HepG2 (cell line): ENCODE data around the gene UBAC1. TPM values are rescaled to one million over a fixed set of nuclear protein-coding genes. Genes with fewer than 3 reads are reported as not detected.

Experiments used
- ATAD3A ChIP-seq: sonication (generic); formaldehyde crosslinking; IDR thresholded peaks from 2 replicates; pipeline ENCODE4 v1.4.0; 2020; ENCODE audit warnings: missing genetic modification reagents
- DMAP1 ChIP-seq: IDR thresholded peaks from 2 replicates; pipeline ENCODE4 v1.6.1; 2016
- EP300 ChIP-seq, 3 experiments: sonication (generic) in 1 of 3; formaldehyde crosslinking in 1 of 3; IDR thresholded peaks; 2 replicates each; pipeline versions ENCODE4 v1.5.1 to v1.6.1; 2011 to 2020; ENCODE audit warnings: low read depth in 2 of 3, low read length in 2 of 3, borderline replicate concordance in 1 of 3, improper control_type of control experiment in 1 of 3, mild to moderate bottlenecking in 1 of 3, missing genetic modification reagents in 1 of 3, moderate library complexity in 1 of 3
- KLF13 ChIP-seq: sonication (generic); formaldehyde crosslinking; IDR thresholded peaks from 2 replicates; pipeline ENCODE4 v1.4.0; 2020; ENCODE audit warnings: mild to moderate bottlenecking, missing genetic modification reagents
- MED13 ChIP-seq: sonication (generic); formaldehyde crosslinking; IDR thresholded peaks from 2 replicates; pipeline ENCODE4 v1.5.0; 2020; ENCODE audit warnings: missing genetic modification reagents
- NR1H2 ChIP-seq: sonication (generic); formaldehyde crosslinking; IDR thresholded peaks from 2 replicates; pipeline ENCODE4 v1.8.1; 2022; ENCODE audit warnings: low read depth, missing genetic modification reagents, borderline replicate concordance
- RXRB ChIP-seq: IDR thresholded peaks from 2 replicates; pipeline ENCODE4 v1.6.1; 2016; ENCODE audit warnings: borderline replicate concordance, missing genetic modification reagents, missing compliant biosample characterization
- ZNF326 ChIP-seq: sonication (generic); formaldehyde crosslinking; IDR thresholded peaks from 2 replicates; pipeline ENCODE4 v1.4.0; 2020; ENCODE audit warnings: missing genetic modification reagents, borderline replicate concordance
- ZNF713 ChIP-seq: sonication (generic); formaldehyde crosslinking; IDR thresholded peaks from 2 replicates; pipeline ENCODE4 v1.4.0; 2020; ENCODE audit warnings: mild to moderate bottlenecking, missing genetic modification reagents
- ZSCAN29 ChIP-seq: sonication (generic); formaldehyde crosslinking; conservative IDR thresholded peaks from 2 replicates; pipeline ENCODE4 v1.4.0; 2020; ENCODE audit warnings: mild to moderate bottlenecking, missing genetic modification reagents
- polyA plus RNA-seq, 8 experiments: library from polyadenylated mRNA; depleted of rRNA in 3 of 8; stranded (reverse) in 7 of 8; unstranded in 1 of 8; fragments of >200 nt; fragmentation: Illumina TruSeq in 4 of 8; extraction: Trizol in 4 of 8; gene quantifications; 2 replicates each; pipeline versions ENCODE4 v1.2.1 to v1.2.3, GENCODE V29; 2011 to 2016; ENCODE audit warnings: low read depth in 4 of 8, missing spikeins in 1 of 8, mixed read lengths in 1 of 8; ENCODE audit not compliant: insufficient read depth in 1 of 8
- total RNA-seq, 5 experiments: library from RNA; depleted of rRNA; stranded (reverse); fragments of >200 nt; fragmentation: Illumina TruSeq; extraction: Trizol; gene quantifications; 2 replicates each; pipeline ENCODE4 v1.2.3, GENCODE V29; 2016; ENCODE audit warnings: low read depth in 1 of 5
- TF ChIP-seq, protein P1 (sequence below): sonication (generic); formaldehyde crosslinking; IDR thresholded peaks from 2 replicates; pipeline ENCODE4 v1.4.0; 2020; ENCODE audit warnings: missing genetic modification reagents
- TF ChIP-seq, protein P2 (sequence below): sonication (generic); formaldehyde crosslinking; IDR thresholded peaks from 2 replicates; pipeline ENCODE4 v1.4.0; 2020; ENCODE audit warnings: missing genetic modification reagents, mild to moderate bottlenecking, borderline replicate concordance
- TF ChIP-seq, protein P3 (sequence below): sonication (generic); formaldehyde crosslinking; IDR thresholded peaks from 2 replicates; pipeline ENCODE4 v1.4.0; 2020; ENCODE audit warnings: missing genetic modification reagents
- TF ChIP-seq, protein P4 (sequence below): IDR thresholded peaks from 2 replicates; pipeline ENCODE4 v1.4.0; 2020; ENCODE audit warnings: mild to moderate bottlenecking, missing genetic modification reagents

Gene UBAC1
- total and polyA plus RNA-seq, 2 of the 13 experiments (the other 11 are each of a cell fraction or from before 2014, with no cell fraction given), result 32.2 to 34.1 TPM

DNA sequence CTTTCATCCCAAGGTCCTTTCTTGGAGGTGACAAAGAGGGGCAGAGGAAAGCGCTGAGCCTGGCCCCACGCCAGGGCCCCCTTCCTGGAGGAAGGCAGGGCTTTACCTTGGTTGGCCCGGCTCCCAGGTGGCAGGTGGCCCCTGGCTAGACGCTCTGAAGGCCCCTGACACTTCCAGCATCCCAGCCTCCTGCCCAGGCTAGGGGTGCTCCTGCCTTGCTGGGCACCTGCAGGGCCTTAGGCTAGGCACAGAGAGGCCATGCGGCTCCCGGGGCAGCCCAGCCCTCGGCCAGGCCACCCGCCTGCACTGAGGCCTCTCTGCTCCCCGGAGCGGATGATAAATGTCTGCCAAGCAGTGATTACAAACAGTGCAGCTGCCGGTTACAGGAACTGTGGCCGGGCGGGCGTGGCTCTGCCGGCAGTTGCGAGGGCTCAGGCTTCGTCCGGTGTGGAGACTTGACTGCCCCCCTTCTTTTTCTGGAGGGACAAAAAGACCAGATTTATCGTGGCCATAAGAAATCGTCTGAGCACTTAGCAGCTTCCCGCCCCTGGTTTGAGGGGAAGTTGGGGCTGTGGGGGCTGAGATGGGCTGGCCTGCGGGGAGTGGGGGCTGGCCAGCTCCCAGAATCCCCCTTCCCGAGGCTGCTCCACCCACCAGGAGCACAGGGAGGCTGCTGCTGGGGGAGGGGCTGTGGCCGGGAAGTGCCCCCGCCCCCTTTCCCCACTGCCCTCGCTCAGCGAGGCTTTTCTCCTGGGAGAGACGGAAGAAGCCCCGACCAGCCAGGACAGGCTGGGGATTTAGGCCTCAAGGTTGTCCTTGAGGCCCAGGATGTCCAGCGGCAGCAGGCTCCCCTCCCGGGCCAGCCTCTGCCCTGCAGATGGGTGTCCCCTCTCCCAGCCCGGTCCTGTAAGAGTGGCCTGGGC, 31.6 kb upstream of the UBAC1 start (continued):
- TF ChIP-seq ZSCAN29 (no peak), ATAD3A (CRISPR knock-in tag) (no peak), ZNF713 (CRISPR knock-in tag) (no peak; the same call in 1 of the 2 replicates), DMAP1 (CRISPR knock-in tag) (peak; percentile 69; the same call in 1 of the 2 replicates), NR1H2 (peak; percentile 47; the same call in 1 of the 2 replicates), EP300 (IDR thresholded peaks at IDR 0.05; ENCODE audit: low read depth in 2 of 2, low read length in 2 of 2) (0 out of 4 replicates have a peak, but pooled peaks of 1 of the 2 experiments have one; percentile 15), EP300 (CRISPR knock-in tag; IDR thresholded peaks at IDR 0.05; ENCODE audit: borderline replicate concordance) (no peak; the same call in 1 of the 2 replicates), ZNF326 (CRISPR knock-in tag) (no peak), KLF13 (no peak), RXRB (peak; percentile 64; the same call in 1 of the 2 replicates), MED13 (CRISPR knock-in tag) (no peak; the same call in 1 of the 2 replicates)
- TF ChIP-seq, protein P1, sequence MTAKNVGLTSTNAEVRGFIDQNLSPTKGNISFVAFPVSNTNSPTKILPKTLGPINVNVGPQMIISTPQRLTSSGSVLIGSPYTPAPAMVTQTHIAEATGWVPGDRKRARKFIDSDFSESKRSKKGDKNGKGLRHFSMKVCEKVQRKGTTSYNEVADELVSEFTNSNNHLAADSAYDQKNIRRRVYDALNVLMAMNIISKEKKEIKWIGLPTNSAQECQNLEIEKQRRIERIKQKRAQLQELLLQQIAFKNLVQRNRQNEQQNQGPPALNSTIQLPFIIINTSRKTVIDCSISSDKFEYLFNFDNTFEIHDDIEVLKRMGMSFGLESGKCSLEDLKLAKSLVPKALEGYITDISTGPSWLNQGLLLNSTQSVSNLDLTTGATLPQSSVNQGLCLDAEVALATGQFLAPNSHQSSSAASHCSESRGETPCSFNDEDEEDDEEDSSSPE (CRISPR knock-in tag), result peak; percentile 55
- TF ChIP-seq, protein P2, sequence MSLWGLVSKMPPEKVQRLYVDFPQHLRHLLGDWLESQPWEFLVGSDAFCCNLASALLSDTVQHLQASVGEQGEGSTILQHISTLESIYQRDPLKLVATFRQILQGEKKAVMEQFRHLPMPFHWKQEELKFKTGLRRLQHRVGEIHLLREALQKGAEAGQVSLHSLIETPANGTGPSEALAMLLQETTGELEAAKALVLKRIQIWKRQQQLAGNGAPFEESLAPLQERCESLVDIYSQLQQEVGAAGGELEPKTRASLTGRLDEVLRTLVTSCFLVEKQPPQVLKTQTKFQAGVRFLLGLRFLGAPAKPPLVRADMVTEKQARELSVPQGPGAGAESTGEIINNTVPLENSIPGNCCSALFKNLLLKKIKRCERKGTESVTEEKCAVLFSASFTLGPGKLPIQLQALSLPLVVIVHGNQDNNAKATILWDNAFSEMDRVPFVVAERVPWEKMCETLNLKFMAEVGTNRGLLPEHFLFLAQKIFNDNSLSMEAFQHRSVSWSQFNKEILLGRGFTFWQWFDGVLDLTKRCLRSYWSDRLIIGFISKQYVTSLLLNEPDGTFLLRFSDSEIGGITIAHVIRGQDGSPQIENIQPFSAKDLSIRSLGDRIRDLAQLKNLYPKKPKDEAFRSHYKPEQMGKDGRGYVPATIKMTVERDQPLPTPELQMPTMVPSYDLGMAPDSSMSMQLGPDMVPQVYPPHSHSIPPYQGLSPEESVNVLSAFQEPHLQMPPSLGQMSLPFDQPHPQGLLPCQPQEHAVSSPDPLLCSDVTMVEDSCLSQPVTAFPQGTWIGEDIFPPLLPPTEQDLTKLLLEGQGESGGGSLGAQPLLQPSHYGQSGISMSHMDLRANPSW, result no peak
- TF ChIP-seq, protein P3, sequence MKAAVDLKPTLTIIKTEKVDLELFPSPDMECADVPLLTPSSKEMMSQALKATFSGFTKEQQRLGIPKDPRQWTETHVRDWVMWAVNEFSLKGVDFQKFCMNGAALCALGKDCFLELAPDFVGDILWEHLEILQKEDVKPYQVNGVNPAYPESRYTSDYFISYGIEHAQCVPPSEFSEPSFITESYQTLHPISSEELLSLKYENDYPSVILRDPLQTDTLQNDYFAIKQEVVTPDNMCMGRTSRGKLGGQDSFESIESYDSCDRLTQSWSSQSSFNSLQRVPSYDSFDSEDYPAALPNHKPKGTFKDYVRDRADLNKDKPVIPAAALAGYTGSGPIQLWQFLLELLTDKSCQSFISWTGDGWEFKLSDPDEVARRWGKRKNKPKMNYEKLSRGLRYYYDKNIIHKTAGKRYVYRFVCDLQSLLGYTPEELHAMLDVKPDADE (CRISPR knock-in tag), result peak; percentile 80
- TF ChIP-seq, protein P4, sequence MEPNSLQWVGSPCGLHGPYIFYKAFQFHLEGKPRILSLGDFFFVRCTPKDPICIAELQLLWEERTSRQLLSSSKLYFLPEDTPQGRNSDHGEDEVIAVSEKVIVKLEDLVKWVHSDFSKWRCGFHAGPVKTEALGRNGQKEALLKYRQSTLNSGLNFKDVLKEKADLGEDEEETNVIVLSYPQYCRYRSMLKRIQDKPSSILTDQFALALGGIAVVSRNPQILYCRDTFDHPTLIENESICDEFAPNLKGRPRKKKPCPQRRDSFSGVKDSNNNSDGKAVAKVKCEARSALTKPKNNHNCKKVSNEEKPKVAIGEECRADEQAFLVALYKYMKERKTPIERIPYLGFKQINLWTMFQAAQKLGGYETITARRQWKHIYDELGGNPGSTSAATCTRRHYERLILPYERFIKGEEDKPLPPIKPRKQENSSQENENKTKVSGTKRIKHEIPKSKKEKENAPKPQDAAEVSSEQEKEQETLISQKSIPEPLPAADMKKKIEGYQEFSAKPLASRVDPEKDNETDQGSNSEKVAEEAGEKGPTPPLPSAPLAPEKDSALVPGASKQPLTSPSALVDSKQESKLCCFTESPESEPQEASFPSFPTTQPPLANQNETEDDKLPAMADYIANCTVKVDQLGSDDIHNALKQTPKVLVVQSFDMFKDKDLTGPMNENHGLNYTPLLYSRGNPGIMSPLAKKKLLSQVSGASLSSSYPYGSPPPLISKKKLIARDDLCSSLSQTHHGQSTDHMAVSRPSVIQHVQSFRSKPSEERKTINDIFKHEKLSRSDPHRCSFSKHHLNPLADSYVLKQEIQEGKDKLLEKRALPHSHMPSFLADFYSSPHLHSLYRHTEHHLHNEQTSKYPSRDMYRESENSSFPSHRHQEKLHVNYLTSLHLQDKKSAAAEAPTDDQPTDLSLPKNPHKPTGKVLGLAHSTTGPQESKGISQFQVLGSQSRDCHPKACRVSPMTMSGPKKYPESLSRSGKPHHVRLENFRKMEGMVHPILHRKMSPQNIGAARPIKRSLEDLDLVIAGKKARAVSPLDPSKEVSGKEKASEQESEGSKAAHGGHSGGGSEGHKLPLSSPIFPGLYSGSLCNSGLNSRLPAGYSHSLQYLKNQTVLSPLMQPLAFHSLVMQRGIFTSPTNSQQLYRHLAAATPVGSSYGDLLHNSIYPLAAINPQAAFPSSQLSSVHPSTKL (CRISPR knock-in tag), result peak; percentile 50; the same call in 1 of the 2 replicates
